Stimulated activated CD8-positive, alpha-beta memory T cell treated with anti-CD3 and anti-CD28 coated beads, Interleukin-7, amount 100 ng/mL, for 1 hour (primary cell): Measurements from ENCODE around the gene CPS1.

Experiments
- DNase-seq, 2 donors: peaks; one replicate each; pipeline ENCODE4 v3.0.0-alpha.2; 2020; ENCODE audit warnings: low read depth in 2 of 2

CPS1 gene

GRCh38 chr2:210681491-210681890 is 125.1 kb downstream of the CPS1 start:
- DNase-seq = no peak

DNA sequence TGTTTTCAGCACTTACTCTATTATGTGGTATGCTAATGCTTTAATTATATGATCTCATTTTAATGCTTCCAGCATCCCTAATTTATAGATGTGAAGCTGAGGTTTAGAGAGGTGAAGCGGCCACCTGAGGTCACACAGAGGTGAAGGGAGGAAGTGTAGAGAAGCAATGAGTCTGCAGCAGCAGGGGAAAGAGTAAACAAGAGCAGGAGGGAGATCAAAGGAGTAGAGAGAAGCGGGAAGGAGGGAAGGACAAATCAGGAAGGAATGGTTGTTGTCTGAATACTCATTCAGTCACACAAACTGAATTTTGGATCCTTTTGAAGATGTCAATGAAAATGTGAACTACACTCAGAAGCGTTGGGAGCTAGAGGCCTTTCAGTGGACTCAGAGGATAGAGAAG is 130.0 kb downstream of the CPS1 start:
- DNase-seq = no peak

- no peak for DNase-seq
These were observed 131.5 kb downstream of the CPS1 start for GRCh38 chr2:210687786-210688470.

GRCh38 chr2:210707900-210708299 is 151.5 kb downstream of the CPS1 start:
- no peak for DNase-seq

DNA sequence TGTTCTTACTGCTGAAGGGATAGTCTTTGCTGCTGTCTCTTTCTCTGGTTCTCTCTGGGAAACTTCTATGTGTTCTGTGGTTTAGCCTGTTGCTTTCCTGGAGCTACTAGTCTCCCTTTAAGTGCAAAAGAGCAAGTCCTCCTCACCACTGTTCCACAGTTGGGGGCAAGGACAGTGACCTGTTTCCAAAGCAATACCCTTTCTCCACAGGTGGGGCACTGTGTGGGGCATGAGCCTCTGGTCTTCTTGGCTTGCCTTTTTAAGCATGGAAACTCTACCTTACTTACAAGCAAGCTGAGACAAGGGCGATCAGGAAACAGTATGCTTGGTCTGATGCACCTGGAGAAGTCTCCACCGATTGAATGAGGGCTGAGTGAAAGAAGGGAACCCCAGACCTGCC is 156.7 kb downstream of the CPS1 start:
- DNase-seq = no peak

- DNase-seq = no peak
These were observed 159.2 kb downstream of the CPS1 start for GRCh38 chr2:210715560-210716082.

DNA sequence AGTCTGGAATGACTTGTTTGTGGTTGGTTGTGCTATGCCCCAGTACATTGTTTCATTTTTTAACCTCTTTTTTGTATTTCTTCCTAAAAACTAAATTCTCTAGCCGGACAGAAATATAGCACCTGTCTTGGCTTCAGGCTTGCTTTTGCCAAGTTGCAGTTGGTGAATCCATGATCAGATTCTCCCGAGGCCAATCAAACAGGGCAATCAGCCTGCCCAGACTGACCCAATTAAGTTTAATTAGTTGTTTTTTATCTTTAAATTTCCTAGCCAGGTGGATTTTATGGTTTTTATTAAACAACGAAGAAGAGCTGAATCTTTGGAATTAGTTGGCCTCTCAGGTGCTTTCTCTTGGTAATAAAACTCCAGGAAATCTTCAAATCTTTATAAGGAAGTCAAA is 162.1 kb downstream of the CPS1 start:
- DNase-seq = no peak

DNA sequence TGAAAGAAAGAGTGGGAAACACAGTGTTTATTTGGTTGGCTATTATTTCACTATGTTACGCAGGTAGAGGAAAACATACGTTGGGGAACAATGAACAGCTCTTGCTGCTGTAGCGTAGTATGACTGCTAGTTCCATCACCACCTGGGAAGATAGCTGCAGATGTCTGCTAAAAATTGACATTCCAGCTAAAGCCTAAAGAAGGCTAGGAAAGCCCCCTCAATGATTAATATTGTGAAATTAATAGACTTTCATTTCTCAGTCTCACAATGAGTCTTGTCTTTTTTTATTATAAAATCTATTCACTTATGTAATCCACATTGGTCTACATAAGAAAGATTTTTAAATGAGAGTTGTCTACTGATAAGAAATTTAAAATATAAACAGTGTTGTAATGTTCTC is 165.7 kb downstream of the CPS1 start:
- no peak for DNase-seq

DNA sequence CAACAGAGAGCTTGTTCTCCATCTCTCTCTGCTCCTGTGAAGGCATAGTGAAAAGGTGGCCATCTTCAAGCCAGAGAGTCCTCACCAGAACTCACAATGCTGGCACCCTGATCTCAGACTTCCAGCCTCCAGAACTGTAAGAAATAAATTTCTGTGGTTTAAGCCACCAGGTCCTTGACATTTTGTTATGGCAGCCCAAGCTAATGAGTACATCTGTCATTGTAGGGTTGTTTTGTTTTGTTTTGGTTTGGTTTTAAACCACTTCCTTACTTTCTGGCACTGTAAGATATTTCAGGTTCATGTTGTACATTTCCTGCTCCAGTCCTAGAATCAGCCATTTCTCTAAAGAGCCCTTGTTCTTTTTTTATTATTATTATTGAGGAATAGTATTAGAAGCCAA is 171.2 kb downstream of the CPS1 start:
- DNase-seq = no peak
